GM23338 (cell line): Measurements from ENCODE around the gene BARX1. TPM values are rescaled to one million over a fixed set of nuclear protein-coding genes. Genes with fewer than 3 reads are reported as not detected.

Experiments used
- ATAC-seq: fragments of 200-7000 bp; cut with Tn5 transposase; 3 replicates; pipeline ENCODE4 v1.9.1; 2020
- DNase-seq: peaks from one replicate; pipeline ENCODE4 v3.0.0-alpha.2; 2015; ENCODE audit warnings: low spot score
- H2AFZ ChIP-seq: fragments of 200-600 bp; sonication (generic); 2 replicates; pipeline ENCODE4 v1.8.0; 2016; ENCODE audit warnings: antibody characterized with exemption, mild to moderate bottlenecking, moderate library complexity
- H3F3A ChIP-seq: fragments of 200-600 bp; sonication (generic); replicated peaks from 2 replicates; pipeline ENCODE4 v1.8.0; 2017; ENCODE audit warnings: antibody characterized with exemption, mixed run types, low read depth
- H3K27ac ChIP-seq: fragments of 200-600 bp; sonication (generic); 2 replicates; pipeline ENCODE4 v1.6.1; 2016; ENCODE audit warnings: low read depth
- H3K27me3 ChIP-seq: fragments of 200-600 bp; sonication (generic); 2 replicates; pipeline ENCODE4 v1.8.0; 2016; ENCODE audit warnings: mild to moderate bottlenecking, mixed run types, moderate library complexity; ENCODE audit not compliant: insufficient read depth
- H3K36me3 ChIP-seq: fragments of 200-600 bp; sonication (generic); 2 replicates; pipeline ENCODE4 v1.8.0; 2016; ENCODE audit warnings: mild to moderate bottlenecking; ENCODE audit not compliant: insufficient read depth
- H3K4me1 ChIP-seq: fragments of 200-600 bp; sonication (generic); 2 replicates; pipeline ENCODE4 v1.8.0; 2016; ENCODE audit warnings: mild to moderate bottlenecking, moderate library complexity; ENCODE audit not compliant: insufficient read depth
- H3K4me2 ChIP-seq: fragments of 200-600 bp; sonication (generic); 2 replicates; pipeline ENCODE4 v1.7.1; 2017; ENCODE audit warnings: mixed run types
- H3K4me3 ChIP-seq: fragments of 200-600 bp; sonication (generic); 2 replicates; pipeline ENCODE4 v1.6.1; 2016; ENCODE audit warnings: mixed run types
- H3K79me2 ChIP-seq: fragments of 200-600 bp; sonication (generic); replicated peaks from 2 replicates; pipeline ENCODE4 v1.8.0; 2017; ENCODE audit warnings: mild to moderate bottlenecking; ENCODE audit not compliant: insufficient read depth
- H3K9me2 ChIP-seq: fragments of 200-600 bp; sonication (generic); 2 replicates; pipeline ENCODE4 v1.8.0; 2017; ENCODE audit not compliant: insufficient read depth
- H4K20me1 ChIP-seq: fragments of 200-600 bp; sonication (generic); replicated peaks from 2 replicates; pipeline ENCODE4 v1.8.0; 2017; ENCODE audit warnings: mild to moderate bottlenecking; ENCODE audit not compliant: insufficient read depth
- H3K27ac Mint-ChIP-seq: 2 replicates; pipeline ENCODE4 v1.8.0; 2020; ENCODE audit warnings: inconsistent platforms, mild to moderate bottlenecking, moderate library complexity, mixed read lengths
- H3K27me3 Mint-ChIP-seq: 3 replicates; pipeline ENCODE4 v1.8.0; 2022; ENCODE audit warnings: low read depth, mild to moderate bottlenecking, moderate library complexity, mixed read lengths, inconsistent platforms; ENCODE audit not compliant: insufficient read depth, poor library complexity
- H3K36me3 Mint-ChIP-seq: 3 replicates; pipeline ENCODE4 v1.8.0; 2021; ENCODE audit warnings: low read depth, mild to moderate bottlenecking, inconsistent platforms, moderate library complexity, mixed read lengths
- H3K4me1 Mint-ChIP-seq: 3 replicates; pipeline ENCODE4 v1.8.0; 2020; ENCODE audit warnings: mild to moderate bottlenecking, inconsistent platforms, mixed read lengths
- H3K4me3 Mint-ChIP-seq: 3 replicates; pipeline ENCODE4 v1.8.0; 2021; ENCODE audit warnings: moderate library complexity, mild to moderate bottlenecking, inconsistent platforms, mixed read lengths
- H3K9me3 Mint-ChIP-seq: 3 replicates; pipeline ENCODE4 v1.8.0; 2020; ENCODE audit warnings: moderate library complexity, mild to moderate bottlenecking, inconsistent platforms, mixed read lengths
- CREB1 ChIP-seq: fragments of 250-450 bp; sonication (Bioruptor Pico); IDR thresholded peaks from 2 replicates; pipeline ENCODE4 v1.5.0; 2020; ENCODE audit warnings: low read depth, mild to moderate bottlenecking, moderate library complexity
- POLR2AphosphoS5 ChIP-seq: IDR thresholded peaks from 2 replicates; pipeline ENCODE4 v1.6.1; 2016; ENCODE audit warnings: antibody characterized with exemption, low read depth
- polyA plus RNA-seq: library from polyadenylated mRNA; unstranded; fragments of >200 nt; fragmentation: Nextera tagmentation; extraction: Ambion mirVana; gene quantifications from 2 replicates; pipeline ENCODE4 v1.2.1, GENCODE V29; 2016
- total RNA-seq: library from RNA; depleted of rRNA; stranded (reverse); fragments of >200 nt; shearing (Covaris generic); gene quantifications from 2 replicates; pipeline ENCODE4 v1.2.3, GENCODE V29; 2014
- TF ChIP-seq, protein P1 (sequence below): IDR thresholded peaks from one replicate; pipeline ENCODE4 v1.6.1; 2018; ENCODE audit warnings: antibody characterized with exemption; ENCODE audit not compliant: unreplicated experiment
- TF ChIP-seq, protein P2 (sequence below): fragments of 250-450 bp; sonication (Bioruptor Pico); IDR thresholded peaks from 2 replicates; pipeline ENCODE4 v1.5.0; 2020; ENCODE audit warnings: mild to moderate bottlenecking, moderate library complexity
- TF ChIP-seq, protein P3 (sequence below), 2 experiments: fragments of 200-600 bp in 1 of 2; sonication (generic) in 1 of 2; conservative IDR thresholded peaks; 2 replicates each; pipeline versions ENCODE4 v1.5.1 to v1.6.1; 2016 to 2017; ENCODE audit warnings: antibody characterized with exemption in 2 of 2, low read depth in 2 of 2, mild to moderate bottlenecking in 2 of 2, moderate library complexity in 1 of 2

Gene BARX1
- total and polyA plus RNA-seq, 2 experiments from 2014 or later: 0.87 to 1.6 TPM

DNA sequence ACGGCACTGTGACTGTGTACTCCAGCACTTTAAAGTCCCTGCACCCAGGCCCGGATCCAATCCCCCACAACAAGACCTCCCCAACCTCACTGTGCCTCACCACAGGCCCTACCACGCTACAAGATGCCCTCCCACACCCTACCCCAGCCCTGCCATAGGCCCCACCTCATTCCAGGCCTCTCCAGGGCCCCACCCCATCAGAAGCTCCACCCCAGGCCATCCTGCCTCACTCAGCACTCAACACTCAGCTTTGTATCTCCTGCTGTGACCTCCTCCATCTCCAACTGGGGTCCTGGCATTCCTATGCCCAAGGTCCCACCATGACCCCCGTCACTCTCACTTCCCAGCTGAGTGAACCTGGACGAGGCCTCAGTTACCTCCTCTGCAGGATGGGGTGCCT is 38.8 kb downstream of the BARX1 start (continued):
- TF ChIP-seq, protein P1, sequence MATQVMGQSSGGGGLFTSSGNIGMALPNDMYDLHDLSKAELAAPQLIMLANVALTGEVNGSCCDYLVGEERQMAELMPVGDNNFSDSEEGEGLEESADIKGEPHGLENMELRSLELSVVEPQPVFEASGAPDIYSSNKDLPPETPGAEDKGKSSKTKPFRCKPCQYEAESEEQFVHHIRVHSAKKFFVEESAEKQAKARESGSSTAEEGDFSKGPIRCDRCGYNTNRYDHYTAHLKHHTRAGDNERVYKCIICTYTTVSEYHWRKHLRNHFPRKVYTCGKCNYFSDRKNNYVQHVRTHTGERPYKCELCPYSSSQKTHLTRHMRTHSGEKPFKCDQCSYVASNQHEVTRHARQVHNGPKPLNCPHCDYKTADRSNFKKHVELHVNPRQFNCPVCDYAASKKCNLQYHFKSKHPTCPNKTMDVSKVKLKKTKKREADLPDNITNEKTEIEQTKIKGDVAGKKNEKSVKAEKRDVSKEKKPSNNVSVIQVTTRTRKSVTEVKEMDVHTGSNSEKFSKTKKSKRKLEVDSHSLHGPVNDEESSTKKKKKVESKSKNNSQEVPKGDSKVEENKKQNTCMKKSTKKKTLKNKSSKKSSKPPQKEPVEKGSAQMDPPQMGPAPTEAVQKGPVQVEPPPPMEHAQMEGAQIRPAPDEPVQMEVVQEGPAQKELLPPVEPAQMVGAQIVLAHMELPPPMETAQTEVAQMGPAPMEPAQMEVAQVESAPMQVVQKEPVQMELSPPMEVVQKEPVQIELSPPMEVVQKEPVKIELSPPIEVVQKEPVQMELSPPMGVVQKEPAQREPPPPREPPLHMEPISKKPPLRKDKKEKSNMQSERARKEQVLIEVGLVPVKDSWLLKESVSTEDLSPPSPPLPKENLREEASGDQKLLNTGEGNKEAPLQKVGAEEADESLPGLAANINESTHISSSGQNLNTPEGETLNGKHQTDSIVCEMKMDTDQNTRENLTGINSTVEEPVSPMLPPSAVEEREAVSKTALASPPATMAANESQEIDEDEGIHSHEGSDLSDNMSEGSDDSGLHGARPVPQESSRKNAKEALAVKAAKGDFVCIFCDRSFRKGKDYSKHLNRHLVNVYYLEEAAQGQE: no peak
- no peak for TF ChIP-seq CREB1 (CRISPR knock-in tag)
- TF ChIP-seq, protein P2, sequence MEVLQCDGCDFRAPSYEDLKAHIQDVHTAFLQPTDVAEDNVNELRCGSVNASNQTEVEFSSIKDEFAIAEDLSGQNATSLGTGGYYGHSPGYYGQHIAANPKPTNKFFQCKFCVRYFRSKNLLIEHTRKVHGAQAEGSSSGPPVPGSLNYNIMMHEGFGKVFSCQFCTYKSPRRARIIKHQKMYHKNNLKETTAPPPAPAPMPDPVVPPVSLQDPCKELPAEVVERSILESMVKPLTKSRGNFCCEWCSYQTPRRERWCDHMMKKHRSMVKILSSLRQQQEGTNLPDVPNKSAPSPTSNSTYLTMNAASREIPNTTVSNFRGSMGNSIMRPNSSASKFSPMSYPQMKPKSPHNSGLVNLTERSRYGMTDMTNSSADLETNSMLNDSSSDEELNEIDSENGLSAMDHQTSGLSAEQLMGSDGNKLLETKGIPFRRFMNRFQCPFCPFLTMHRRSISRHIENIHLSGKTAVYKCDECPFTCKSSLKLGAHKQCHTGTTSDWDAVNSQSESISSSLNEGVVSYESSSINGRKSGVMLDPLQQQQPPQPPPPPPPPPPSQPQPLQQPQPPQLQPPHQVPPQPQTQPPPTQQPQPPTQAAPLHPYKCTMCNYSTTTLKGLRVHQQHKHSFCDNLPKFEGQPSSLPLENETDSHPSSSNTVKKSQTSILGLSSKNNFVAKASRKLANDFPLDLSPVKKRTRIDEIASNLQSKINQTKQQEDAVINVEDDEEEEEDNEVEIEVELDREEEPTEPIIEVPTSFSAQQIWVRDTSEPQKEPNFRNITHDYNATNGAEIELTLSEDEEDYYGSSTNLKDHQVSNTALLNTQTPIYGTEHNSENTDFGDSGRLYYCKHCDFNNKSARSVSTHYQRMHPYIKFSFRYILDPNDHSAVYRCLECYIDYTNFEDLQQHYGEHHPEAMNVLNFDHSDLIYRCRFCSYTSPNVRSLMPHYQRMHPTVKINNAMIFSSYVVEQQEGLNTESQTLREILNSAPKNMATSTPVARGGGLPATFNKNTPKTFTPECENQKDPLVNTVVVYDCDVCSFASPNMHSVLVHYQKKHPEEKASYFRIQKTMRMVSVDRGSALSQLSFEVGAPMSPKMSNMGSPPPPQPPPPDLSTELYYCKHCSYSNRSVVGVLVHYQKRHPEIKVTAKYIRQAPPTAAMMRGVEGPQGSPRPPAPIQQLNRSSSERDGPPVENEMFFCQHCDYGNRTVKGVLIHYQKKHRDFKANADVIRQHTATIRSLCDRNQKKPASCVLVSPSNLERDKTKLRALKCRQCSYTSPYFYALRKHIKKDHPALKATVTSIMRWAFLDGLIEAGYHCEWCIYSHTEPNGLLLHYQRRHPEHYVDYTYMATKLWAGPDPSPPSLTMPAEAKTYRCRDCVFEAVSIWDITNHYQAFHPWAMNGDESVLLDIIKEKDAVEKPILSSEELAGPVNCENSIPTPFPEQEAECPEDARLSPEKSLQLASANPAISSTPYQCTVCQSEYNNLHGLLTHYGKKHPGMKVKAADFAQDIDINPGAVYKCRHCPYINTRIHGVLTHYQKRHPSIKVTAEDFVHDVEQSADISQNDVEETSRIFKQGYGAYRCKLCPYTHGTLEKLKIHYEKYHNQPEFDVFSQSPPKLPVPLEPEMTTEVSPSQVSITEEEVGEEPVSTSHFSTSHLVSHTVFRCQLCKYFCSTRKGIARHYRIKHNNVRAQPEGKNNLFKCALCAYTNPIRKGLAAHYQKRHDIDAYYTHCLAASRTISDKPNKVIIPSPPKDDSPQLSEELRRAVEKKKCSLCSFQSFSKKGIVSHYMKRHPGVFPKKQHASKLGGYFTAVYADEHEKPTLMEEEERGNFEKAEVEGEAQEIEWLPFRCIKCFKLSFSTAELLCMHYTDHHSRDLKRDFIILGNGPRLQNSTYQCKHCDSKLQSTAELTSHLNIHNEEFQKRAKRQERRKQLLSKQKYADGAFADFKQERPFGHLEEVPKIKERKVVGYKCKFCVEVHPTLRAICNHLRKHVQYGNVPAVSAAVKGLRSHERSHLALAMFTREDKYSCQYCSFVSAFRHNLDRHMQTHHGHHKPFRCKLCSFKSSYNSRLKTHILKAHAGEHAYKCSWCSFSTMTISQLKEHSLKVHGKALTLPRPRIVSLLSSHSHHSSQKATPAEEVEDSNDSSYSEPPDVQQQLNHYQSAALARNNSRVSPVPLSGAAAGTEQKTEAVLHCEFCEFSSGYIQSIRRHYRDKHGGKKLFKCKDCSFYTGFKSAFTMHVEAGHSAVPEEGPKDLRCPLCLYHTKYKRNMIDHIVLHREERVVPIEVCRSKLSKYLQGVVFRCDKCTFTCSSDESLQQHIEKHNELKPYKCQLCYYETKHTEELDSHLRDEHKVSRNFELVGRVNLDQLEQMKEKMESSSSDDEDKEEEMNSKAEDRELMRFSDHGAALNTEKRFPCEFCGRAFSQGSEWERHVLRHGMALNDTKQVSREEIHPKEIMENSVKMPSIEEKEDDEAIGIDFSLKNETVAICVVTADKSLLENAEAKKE (CRISPR knock-in tag): no peak

DNA sequence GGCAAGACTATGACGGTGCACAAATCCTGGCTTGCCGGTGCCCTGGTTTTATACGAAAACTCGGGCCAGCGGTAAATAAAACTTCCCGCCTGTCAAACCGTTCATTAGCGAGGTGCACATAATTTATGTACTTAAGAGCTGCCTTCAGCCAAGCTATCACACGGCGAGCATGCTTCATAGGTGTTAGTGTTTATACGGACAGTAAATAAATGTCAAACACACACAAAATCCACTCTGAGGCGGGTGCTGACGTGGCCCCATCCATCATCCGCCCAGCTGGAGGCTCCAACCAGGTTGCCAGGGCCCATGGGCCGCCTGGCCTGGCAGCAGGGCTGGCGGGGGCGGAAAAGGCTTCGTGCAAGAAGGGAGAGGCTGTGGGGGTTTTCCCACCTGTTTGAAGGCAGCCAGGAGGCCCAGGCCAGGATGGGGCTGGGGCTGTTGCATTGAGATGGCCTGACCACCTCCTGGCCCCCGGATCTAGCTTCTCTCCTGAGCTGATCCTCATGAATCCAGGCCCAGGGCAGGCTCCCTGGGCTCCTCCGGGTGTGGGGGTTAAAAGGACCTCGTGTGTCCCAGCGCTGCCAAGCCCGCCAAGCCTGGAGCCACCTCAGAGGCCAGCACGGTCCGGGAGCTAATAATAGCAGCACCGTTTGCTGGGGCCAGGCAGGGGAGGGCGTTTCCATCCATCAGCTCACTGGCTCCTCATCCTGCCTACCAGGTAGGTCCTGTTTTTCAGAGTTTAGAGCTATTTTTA is 43.2 kb downstream of the BARX1 start:
- no peaks in the 10 kb centered on the region for H3K27me3 ChIP-seq
- Mint-ChIP-seq H3K36me3 (no peaks in the 10 kb centered on the region), H3K27me3 (peaks cover 12% of the 10 kb centered on the region), H3K9me3 (no peaks in the 10 kb centered on the region), H3K27ac (no peak overlapping the region), H3K4me3 (no peak overlapping the region), H3K4me1 (peaks cover 15% of the 10 kb centered on the region; the same call in 2 of the 3 replicates)
- H3K36me3 ChIP-seq: no peaks in the 10 kb centered on the region
- H2AFZ ChIP-seq: peak overlapping the region; percentile 80
- no peaks in the 10 kb centered on the region for H3K4me1 ChIP-seq
- peak; percentile 64 for ATAC-seq
- no peaks in the 10 kb centered on the region; the same call in 1 of the 2 replicates for H3K9me2 ChIP-seq
- H3K79me2 ChIP-seq: no peaks in the 10 kb centered on the region
- H3K4me2 ChIP-seq: peak overlapping the region; percentile 60; the same call in 1 of the 2 replicates
- no peak overlapping the region for H3K27ac ChIP-seq
- no peaks in the 10 kb centered on the region for H3F3A ChIP-seq
- H3K4me3 ChIP-seq: no peak overlapping the region
- peak; percentile 29 for DNase-seq
- no peaks in the 10 kb centered on the region for H4K20me1 ChIP-seq
- TF ChIP-seq, protein P3, sequence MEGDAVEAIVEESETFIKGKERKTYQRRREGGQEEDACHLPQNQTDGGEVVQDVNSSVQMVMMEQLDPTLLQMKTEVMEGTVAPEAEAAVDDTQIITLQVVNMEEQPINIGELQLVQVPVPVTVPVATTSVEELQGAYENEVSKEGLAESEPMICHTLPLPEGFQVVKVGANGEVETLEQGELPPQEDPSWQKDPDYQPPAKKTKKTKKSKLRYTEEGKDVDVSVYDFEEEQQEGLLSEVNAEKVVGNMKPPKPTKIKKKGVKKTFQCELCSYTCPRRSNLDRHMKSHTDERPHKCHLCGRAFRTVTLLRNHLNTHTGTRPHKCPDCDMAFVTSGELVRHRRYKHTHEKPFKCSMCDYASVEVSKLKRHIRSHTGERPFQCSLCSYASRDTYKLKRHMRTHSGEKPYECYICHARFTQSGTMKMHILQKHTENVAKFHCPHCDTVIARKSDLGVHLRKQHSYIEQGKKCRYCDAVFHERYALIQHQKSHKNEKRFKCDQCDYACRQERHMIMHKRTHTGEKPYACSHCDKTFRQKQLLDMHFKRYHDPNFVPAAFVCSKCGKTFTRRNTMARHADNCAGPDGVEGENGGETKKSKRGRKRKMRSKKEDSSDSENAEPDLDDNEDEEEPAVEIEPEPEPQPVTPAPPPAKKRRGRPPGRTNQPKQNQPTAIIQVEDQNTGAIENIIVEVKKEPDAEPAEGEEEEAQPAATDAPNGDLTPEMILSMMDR (conservative IDR thresholded peaks at IDR 0.05; ENCODE audit: low read depth in 2 of 2): no peak
- TF ChIP-seq POLR2AphosphoS5: no peak
- TF ChIP-seq, protein P1: no peak
